ENCODE results near the gene SPOCD1.

The SPOCD1 gene

DNA sequence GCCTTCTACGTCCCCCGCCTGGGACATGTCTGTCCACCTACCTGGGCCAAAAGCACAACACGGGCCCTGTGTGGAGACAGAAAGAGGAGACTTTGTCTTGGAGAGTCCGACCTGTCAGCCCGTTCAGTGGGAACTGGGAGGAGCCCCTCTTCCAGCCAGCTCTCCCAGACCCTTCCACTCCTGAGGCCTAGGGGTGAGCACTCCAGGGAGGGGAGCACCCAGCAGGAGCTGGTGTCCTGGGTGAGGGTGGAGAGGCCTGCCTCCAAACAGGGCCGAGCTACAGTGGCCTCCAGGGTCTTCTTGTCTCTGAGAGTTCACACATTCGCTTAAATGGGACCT is 546 bp downstream of the SPOCD1 start:
- TF ChIP-seq, protein P1, sequence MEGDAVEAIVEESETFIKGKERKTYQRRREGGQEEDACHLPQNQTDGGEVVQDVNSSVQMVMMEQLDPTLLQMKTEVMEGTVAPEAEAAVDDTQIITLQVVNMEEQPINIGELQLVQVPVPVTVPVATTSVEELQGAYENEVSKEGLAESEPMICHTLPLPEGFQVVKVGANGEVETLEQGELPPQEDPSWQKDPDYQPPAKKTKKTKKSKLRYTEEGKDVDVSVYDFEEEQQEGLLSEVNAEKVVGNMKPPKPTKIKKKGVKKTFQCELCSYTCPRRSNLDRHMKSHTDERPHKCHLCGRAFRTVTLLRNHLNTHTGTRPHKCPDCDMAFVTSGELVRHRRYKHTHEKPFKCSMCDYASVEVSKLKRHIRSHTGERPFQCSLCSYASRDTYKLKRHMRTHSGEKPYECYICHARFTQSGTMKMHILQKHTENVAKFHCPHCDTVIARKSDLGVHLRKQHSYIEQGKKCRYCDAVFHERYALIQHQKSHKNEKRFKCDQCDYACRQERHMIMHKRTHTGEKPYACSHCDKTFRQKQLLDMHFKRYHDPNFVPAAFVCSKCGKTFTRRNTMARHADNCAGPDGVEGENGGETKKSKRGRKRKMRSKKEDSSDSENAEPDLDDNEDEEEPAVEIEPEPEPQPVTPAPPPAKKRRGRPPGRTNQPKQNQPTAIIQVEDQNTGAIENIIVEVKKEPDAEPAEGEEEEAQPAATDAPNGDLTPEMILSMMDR (IDR thresholded peaks at IDR 0.05; ENCODE audit: low read depth, low read length) = no peak
- no peak for TF ChIP-seq POLR2A (IDR thresholded peaks at IDR 0.05; ENCODE audit: extremely low read depth, insufficient read length)
- no peak for TF ChIP-seq MYC (IDR thresholded peaks at IDR 0.05; ENCODE audit: low read depth, low read length)
- TF ChIP-seq, protein P2, sequence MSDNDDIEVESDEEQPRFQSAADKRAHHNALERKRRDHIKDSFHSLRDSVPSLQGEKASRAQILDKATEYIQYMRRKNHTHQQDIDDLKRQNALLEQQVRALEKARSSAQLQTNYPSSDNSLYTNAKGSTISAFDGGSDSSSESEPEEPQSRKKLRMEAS (IDR thresholded peaks at IDR 0.05; ENCODE audit: low read depth, low read length) = no peak
- no peak overlapping the region for H3K4me3 ChIP-seq (ENCODE audit: low read depth, low read length)
- DNase-seq (ENCODE audit: low read depth) = no peak

DNA sequence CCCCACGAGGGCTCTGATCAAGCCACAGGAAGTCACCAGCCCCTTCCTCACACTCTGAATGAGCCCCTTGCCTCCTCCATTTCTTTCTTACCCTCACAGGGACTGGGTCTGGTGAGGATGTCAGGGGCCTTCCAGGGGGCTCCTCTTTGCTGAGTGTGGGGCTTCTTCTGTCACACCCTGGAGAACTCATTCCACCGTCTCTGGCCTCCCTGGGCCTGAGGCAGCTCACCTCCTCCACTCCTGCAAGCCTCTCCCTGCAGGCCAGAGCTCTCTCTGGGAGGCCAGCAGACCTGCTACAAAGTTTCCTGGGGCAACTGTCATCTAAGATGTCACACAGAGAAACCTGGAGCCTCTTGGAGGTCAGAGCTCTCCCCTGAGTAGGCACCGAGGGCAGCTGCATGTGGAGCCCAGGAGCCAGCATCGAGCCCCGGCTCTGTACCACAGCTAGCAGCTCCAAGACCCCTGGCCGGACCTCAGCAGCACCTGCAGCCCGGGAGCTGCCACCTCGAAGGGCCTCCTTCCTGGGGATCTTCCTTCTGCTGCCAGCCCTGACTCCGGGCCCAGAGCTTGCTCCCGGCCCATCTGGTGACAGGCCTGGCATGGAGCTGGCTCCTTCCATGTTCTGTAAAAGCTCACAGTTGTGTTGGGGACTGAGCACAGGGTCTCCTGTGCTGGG is 1.1 kb downstream of the SPOCD1 start:
- no peak for DNase-seq (ENCODE audit: low read depth)
- no peak overlapping the region for H3K4me3 ChIP-seq (ENCODE audit: low read depth, low read length)
- TF ChIP-seq POLR2A (IDR thresholded peaks at IDR 0.05; ENCODE audit: extremely low read depth, insufficient read length) (no peak), MYC (IDR thresholded peaks at IDR 0.05; ENCODE audit: low read depth, low read length) (no peak)
- TF ChIP-seq, protein P2 (IDR thresholded peaks at IDR 0.05; ENCODE audit: low read depth, low read length) = no peak
- TF ChIP-seq, protein P1 (IDR thresholded peaks at IDR 0.05; ENCODE audit: low read depth, low read length) = no peak

DNA sequence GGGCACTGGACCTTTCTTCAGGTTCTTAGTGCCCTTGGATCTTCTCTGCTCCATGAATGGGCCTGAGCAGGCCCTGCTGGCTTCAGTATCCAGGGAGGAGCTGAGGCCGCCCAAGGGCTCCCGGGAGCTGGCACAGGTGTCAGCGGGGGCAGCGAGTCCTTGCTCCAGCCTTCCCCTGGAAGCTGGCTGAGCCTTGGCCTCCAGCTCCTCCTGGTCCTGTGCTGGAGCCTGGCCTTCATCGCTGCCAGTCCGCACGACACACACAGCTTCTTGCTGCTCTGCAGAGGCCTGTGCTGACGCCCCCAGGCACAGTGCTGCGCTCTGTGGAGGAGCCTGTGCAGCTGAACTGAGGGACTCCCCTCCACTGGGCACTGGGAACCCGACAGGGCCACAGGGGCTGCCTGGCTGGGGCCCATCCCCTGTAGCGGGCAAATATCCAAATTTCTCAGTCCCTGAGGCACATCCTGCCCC is 1.7 kb downstream of the SPOCD1 start:
- TF ChIP-seq POLR2A (IDR thresholded peaks at IDR 0.05; ENCODE audit: extremely low read depth, insufficient read length) (no peak), MYC (IDR thresholded peaks at IDR 0.05; ENCODE audit: low read depth, low read length) (no peak)
- TF ChIP-seq, protein P1 (IDR thresholded peaks at IDR 0.05; ENCODE audit: low read depth, low read length) = no peak
- TF ChIP-seq, protein P2 (IDR thresholded peaks at IDR 0.05; ENCODE audit: low read depth, low read length) = no peak
- no peak for DNase-seq (ENCODE audit: low read depth)
- no peak overlapping the region for H3K4me3 ChIP-seq (ENCODE audit: low read depth, low read length)

DNA sequence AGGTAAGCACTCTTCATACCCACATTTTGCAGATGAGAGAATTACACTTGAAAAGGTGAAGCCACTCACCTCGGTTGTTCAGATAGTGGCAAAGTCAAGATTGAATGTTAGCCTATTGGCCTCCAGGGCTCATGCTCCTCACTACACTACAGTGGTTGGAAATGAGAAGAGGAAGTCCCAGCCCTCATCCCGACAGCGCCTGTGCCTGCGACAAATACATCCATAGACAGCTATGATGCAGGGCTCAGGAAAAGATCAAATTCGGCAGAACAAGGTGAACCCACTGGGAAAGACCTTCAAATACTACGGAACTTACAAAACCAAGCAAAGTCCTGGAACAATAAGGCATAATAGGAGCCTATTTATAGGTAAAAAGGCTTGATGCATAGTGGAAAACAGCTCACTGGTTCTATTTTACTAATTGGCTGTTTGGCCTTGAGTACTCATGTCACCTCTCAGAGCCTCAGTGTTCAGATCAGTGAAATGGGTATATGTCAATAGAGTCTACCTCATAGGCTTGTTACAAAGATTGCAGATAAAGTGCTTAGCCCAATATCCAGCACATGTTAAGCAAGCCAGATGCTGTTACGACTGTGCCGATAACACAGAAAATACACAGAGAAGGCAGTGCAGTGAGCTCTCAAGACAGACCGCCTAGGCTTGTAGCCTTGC is 3.5 kb downstream of the SPOCD1 start:
- TF ChIP-seq, protein P1 (IDR thresholded peaks at IDR 0.05; ENCODE audit: low read depth, low read length) = no peak
- TF ChIP-seq MYC (IDR thresholded peaks at IDR 0.05; ENCODE audit: low read depth, low read length) (no peak), POLR2A (IDR thresholded peaks at IDR 0.05; ENCODE audit: extremely low read depth, insufficient read length) (no peak)
- TF ChIP-seq, protein P2 (IDR thresholded peaks at IDR 0.05; ENCODE audit: low read depth, low read length) = no peak
- no peak for DNase-seq (ENCODE audit: low read depth)
- no peak overlapping the region for H3K4me3 ChIP-seq (ENCODE audit: low read depth, low read length)

DNA sequence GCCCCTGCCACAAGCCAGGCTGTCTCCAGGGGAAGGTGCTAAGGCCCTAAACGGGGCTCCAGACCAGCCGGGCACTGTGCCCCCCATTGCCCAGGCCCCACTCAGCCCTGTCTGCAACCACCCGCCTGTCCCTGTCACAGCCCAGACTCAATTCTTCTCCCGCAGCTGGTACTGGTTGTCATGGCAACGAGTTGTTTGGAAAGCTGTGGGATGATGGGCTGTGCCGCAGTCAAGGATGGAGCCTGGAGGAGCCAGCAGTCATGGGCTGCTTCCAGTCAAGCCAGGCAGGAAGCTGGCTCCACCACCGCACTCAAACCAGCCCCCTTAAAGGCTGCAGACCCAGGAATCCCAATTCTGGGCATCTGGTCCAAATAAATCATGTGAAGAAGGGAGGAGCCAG is 4.2 kb downstream of the SPOCD1 start:
- H3K4me3 ChIP-seq (ENCODE audit: low read depth, low read length) = no peak overlapping the region
- DNase-seq (ENCODE audit: low read depth) = no peak
- no peak for TF ChIP-seq POLR2A (IDR thresholded peaks at IDR 0.05; ENCODE audit: extremely low read depth, insufficient read length)
- TF ChIP-seq, protein P1 (IDR thresholded peaks at IDR 0.05; ENCODE audit: low read depth, low read length) = no peak
- TF ChIP-seq, protein P2 (IDR thresholded peaks at IDR 0.05; ENCODE audit: low read depth, low read length) = no peak
- no peak for TF ChIP-seq MYC (IDR thresholded peaks at IDR 0.05; ENCODE audit: low read depth, low read length)
